PC-3 (cell line): Measurements from ENCODE around the gene VWA1.
"Not testable (repeated sequence)": the region's sequence is repeated elsewhere in the genome, so short reads cannot be mapped to it uniquely, and the experiment has no call there.

Experiments used
- EZH2 ChIP-seq: fragments of 300-600 bp; sonication (generic); IDR thresholded peaks from one replicate; pipeline ENCODE4 v1.6.1; 2017; ENCODE audit warnings: antibody characterized with exemption, mild to moderate bottlenecking, low read length; ENCODE audit not compliant: unreplicated experiment
- EZH2phosphoT487 ChIP-seq: fragments of 300-600 bp; sonication (generic); IDR thresholded peaks from 2 replicates; pipeline ENCODE4 v1.6.1; 2018; ENCODE audit warnings: mild to moderate bottlenecking, antibody characterized with exemption, low read length, borderline replicate concordance
- TF ChIP-seq, protein P1 (sequence below): fragments of 300-600 bp; sonication (generic); conservative IDR thresholded peaks from 2 replicates; pipeline ENCODE4 v1.5.1; 2017; ENCODE audit warnings: antibody characterized with exemption, low read depth, mild to moderate bottlenecking, low read length

DNA sequence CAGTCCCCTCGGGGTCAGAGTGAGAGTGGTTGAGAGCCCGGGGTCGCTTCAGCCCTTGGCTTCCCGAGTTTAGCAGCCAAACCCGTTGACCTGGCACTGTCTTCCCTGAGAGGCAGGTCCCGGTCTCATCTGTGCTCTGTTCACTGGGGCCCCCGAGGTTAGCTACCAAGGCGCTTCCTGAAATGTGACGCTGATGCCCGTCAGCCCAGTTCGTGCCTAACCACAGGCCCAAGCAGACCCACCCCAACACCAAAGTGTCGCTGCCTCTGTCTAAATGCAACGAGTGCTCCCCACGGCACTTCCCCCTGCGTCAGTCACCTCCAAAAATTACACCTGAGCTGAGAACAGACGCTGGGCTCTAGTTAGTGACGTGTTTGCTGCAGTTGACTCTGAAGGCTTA is 40.5 kb downstream of the VWA1 start:
- TF ChIP-seq, protein P1, sequence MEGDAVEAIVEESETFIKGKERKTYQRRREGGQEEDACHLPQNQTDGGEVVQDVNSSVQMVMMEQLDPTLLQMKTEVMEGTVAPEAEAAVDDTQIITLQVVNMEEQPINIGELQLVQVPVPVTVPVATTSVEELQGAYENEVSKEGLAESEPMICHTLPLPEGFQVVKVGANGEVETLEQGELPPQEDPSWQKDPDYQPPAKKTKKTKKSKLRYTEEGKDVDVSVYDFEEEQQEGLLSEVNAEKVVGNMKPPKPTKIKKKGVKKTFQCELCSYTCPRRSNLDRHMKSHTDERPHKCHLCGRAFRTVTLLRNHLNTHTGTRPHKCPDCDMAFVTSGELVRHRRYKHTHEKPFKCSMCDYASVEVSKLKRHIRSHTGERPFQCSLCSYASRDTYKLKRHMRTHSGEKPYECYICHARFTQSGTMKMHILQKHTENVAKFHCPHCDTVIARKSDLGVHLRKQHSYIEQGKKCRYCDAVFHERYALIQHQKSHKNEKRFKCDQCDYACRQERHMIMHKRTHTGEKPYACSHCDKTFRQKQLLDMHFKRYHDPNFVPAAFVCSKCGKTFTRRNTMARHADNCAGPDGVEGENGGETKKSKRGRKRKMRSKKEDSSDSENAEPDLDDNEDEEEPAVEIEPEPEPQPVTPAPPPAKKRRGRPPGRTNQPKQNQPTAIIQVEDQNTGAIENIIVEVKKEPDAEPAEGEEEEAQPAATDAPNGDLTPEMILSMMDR, result not testable (repeated sequence)
- TF ChIP-seq EZH2phosphoT487, EZH2: not testable (repeated sequence)
